DMS153 (cell line): ENCODE results near the gene FER.

Source experiments
- DNase-seq: peaks from one replicate; lab custom pipeline; 2025; lab: John Stamatoyannopoulos, UW

Gene FER

GRCh38 chr5:109177227-109177626 lies 429.5 kb downstream of the FER start:
- DNase-seq: no peak

GRCh38 chr5:109177782-109178181 lies 430.1 kb downstream of the FER start:
- DNase-seq: no peak

GRCh38 chr5:109180668-109181067 lies 433.0 kb downstream of the FER start:
- no peak for DNase-seq

GRCh38 chr5:109186759-109187158 lies 439.1 kb downstream of the FER start:
- DNase-seq: no peak

GRCh38 chr5:109191153-109191558 lies 443.5 kb downstream of the FER start:
- DNase-seq: no peak

- DNase-seq: no peak
These were observed 444.3 kb downstream of the FER start for GRCh38 chr5:109192027-109192426.

- no peak for DNase-seq
These were observed 445.0 kb downstream of the FER start for GRCh38 chr5:109192555-109193281.

GRCh38 chr5:109195667-109196066 lies 448.0 kb downstream of the FER start:
- DNase-seq: no peak

- no peak for DNase-seq
These were observed 448.6 kb downstream of the FER start for GRCh38 chr5:109196087-109196822.

- DNase-seq: no peak
These were observed 449.1 kb downstream of the FER start for GRCh38 chr5:109196823-109197160.

- DNase-seq: no peak
These were observed 451.6 kb downstream of the FER start for GRCh38 chr5:109199289-109199688.

- DNase-seq: no peak
These were observed 452.3 kb downstream of the FER start for GRCh38 chr5:109199799-109200620.

- no peak for DNase-seq
These were observed 467.3 kb downstream of the FER start for GRCh38 chr5:109215040-109215439.

GRCh38 chr5:109218818-109219217 lies 471.1 kb downstream of the FER start:
- no peak for DNase-seq

GRCh38 chr5:109223531-109223930 lies 475.8 kb downstream of the FER start:
- no peak for DNase-seq

- DNase-seq: no peak
These were observed 476.7 kb downstream of the FER start for GRCh38 chr5:109224276-109224882.

GRCh38 chr5:109225716-109226625 lies 478.3 kb downstream of the FER start:
- DNase-seq: no peak

GRCh38 chr5:109230369-109230768 lies 482.7 kb downstream of the FER start:
- no peak for DNase-seq

GRCh38 chr5:109231331-109231730 lies 483.6 kb downstream of the FER start:
- no peak for DNase-seq

GRCh38 chr5:109234381-109234780 lies 486.7 kb downstream of the FER start:
- DNase-seq: no peak

GRCh38 chr5:109239456-109239855 lies 491.8 kb downstream of the FER start:
- no peak for DNase-seq
